IMR-90 (cell line): Measurements from ENCODE around the gene STK31. TPM values are rescaled to one million over a fixed set of nuclear protein-coding genes. Genes with fewer than 3 reads are reported as not detected.

Experiments used
- ATAC-seq: fragments of 200-7000 bp; cut with Tn5 transposase; 2 replicates; pipeline ENCODE4 v1.9.1; 2020; ENCODE audit warnings: low read depth, mild to moderate bottlenecking, moderate library complexity
- BruUV-seq: library from RNA; stranded (reverse); fragments of 400-500 nt; replicated peaks from 2 replicates; lab custom pipeline; 2021; lab: Mats Ljungman, UMichigan
- CTCF ChIA-PET: fragments of 300-600 bp; formaldehyde crosslinking; extraction: SDS; loops from one replicate; lab custom pipeline; 2021; ENCODE audit warnings: antibody characterized with exemption; lab: Yijun Ruan, JAX
- POLR2A ChIA-PET: fragments of 300-600 bp; sonication (Branson Sonifier 250); formaldehyde crosslinking; loops from one replicate; lab custom pipeline; 2022; ENCODE audit warnings: antibody characterized with exemption; ENCODE audit not compliant: unreplicated experiment; lab: Charles Lee
- DNase-seq: peaks from one replicate; pipeline ENCODE4 v3.0.0; 2013
- H2AFZ ChIP-seq: replicated peaks from 2 replicates; pipeline ENCODE3; 2013; ENCODE audit warnings: low read length, mild to moderate bottlenecking; ENCODE audit not compliant: poor library complexity
- H2AK5ac ChIP-seq: 2 replicates; pipeline ENCODE4 v1.6.1; 2013; ENCODE audit warnings: low read depth, low read length, inconsistent platforms
- H2AK9ac ChIP-seq: replicated peaks from 2 replicates; pipeline ENCODE3; 2013; ENCODE audit warnings: mild to moderate bottlenecking, low read depth, low read length, moderate library complexity; ENCODE audit not compliant: poor library complexity
- H2BK120ac ChIP-seq: 2 replicates; pipeline ENCODE4 v1.6.1; 2013; ENCODE audit warnings: low read depth, low read length, inconsistent platforms
- H2BK15ac ChIP-seq: 3 replicates; pipeline ENCODE4 v1.6.1; 2013; ENCODE audit warnings: low read depth, low read length, inconsistent platforms
- H2BK20ac ChIP-seq: 2 replicates; pipeline ENCODE4 v1.6.1; 2013; ENCODE audit warnings: low read depth, mild to moderate bottlenecking, inconsistent platforms, low read length, moderate library complexity
- H2BK5ac ChIP-seq: 2 replicates; pipeline ENCODE4 v1.6.1; 2013; ENCODE audit warnings: mild to moderate bottlenecking, low read depth, low read length, inconsistent platforms; ENCODE audit not compliant: poor library complexity, severe bottlenecking
- H3K14ac ChIP-seq: replicated peaks from 2 replicates; pipeline ENCODE4 v1.6.1; 2013; ENCODE audit warnings: low read depth, low read length, inconsistent platforms
- H3K18ac ChIP-seq: 2 replicates; pipeline ENCODE4 v1.6.1; 2013; ENCODE audit warnings: low read depth, low read length, control low read depth
- H3K23ac ChIP-seq: 2 replicates; pipeline ENCODE4 v1.6.1; 2013; ENCODE audit warnings: low read depth, low read length, inconsistent platforms
- H3K27ac ChIP-seq: 2 replicates; pipeline ENCODE4 v1.5.1; 2013; ENCODE audit warnings: mild to moderate bottlenecking, control low read depth, low read length; ENCODE audit not compliant: insufficient read depth
- H3K27me3 ChIP-seq: 2 replicates; pipeline ENCODE4 v1.6.1; 2013; ENCODE audit warnings: low read length; ENCODE audit not compliant: control insufficient read depth, insufficient read depth
- H3K36me3 ChIP-seq: 2 replicates; pipeline ENCODE4 v1.6.1; 2013; ENCODE audit warnings: low read length, mixed read lengths; ENCODE audit not compliant: control insufficient read depth, insufficient read depth
- H3K4ac ChIP-seq: 2 replicates; pipeline ENCODE4 v1.6.1; 2013; ENCODE audit warnings: low read depth, low read length, inconsistent platforms
- H3K4me1 ChIP-seq: 2 replicates; pipeline ENCODE4 v1.6.1; 2013; ENCODE audit warnings: low read length, mixed read lengths; ENCODE audit not compliant: control insufficient read depth, insufficient read depth
- H3K4me2 ChIP-seq: 2 replicates; pipeline ENCODE4 v1.6.1; 2013; ENCODE audit warnings: low read depth, mild to moderate bottlenecking, control low read depth, low read length, moderate library complexity
- H3K4me3 ChIP-seq: 2 replicates; pipeline ENCODE4 v1.5.1; 2013; ENCODE audit warnings: low read depth, mild to moderate bottlenecking, control low read depth, low read length, moderate library complexity; ENCODE audit not compliant: insufficient read depth
- H3K56ac ChIP-seq: 2 replicates; pipeline ENCODE4 v1.6.1; 2013; ENCODE audit warnings: low read length, inconsistent platforms; ENCODE audit not compliant: insufficient read depth; ENCODE audit errors: extremely low read depth
- H3K79me1 ChIP-seq, 2 experiments: 2 replicates each; pipeline ENCODE4 v1.6.1; 2013; ENCODE audit warnings: low read length in 2 of 2, inconsistent platforms in 1 of 2, low read depth in 1 of 2
- H3K9ac ChIP-seq: 2 replicates; pipeline ENCODE4 v1.6.1; 2013; ENCODE audit warnings: low read depth, low read length, control low read depth
- H3K9me1 ChIP-seq: 2 replicates; pipeline ENCODE4 v1.6.1; 2013; ENCODE audit warnings: low read length, inconsistent platforms; ENCODE audit not compliant: insufficient read depth
- H3K9me3 ChIP-seq: 2 replicates; pipeline ENCODE4 v1.6.1; 2013; ENCODE audit warnings: low read length; ENCODE audit not compliant: control insufficient read depth, insufficient read depth
- H4K20me1 ChIP-seq: 2 replicates; pipeline ENCODE4 v1.6.1; 2013; ENCODE audit warnings: low read length, inconsistent platforms; ENCODE audit not compliant: insufficient read depth
- H4K5ac ChIP-seq: 2 replicates; pipeline ENCODE4 v1.6.1; 2013; ENCODE audit warnings: mild to moderate bottlenecking, low read depth, low read length, control low read depth
- H4K8ac ChIP-seq, 2 experiments: 2 replicates each; pipeline ENCODE4 v1.6.1; 2013; ENCODE audit warnings: low read depth in 2 of 2, low read length in 2 of 2, control low read depth in 1 of 2, inconsistent platforms in 1 of 2
- H4K91ac ChIP-seq: 2 replicates; pipeline ENCODE4 v1.6.1; 2013; ENCODE audit warnings: low read depth, low read length, inconsistent platforms; ENCODE audit not compliant: insufficient read depth
- BHLHE40 ChIP-seq: fragments of 150-350 bp; IDR thresholded peaks from 2 replicates; pipeline ENCODE4 v1.6.1; 2016; ENCODE audit warnings: mild to moderate bottlenecking, low read depth, low read length
- SMC3 ChIP-seq: fragments of 150-350 bp; IDR thresholded peaks from 2 replicates; pipeline ENCODE4 v1.6.1; 2016; ENCODE audit warnings: low read depth, mild to moderate bottlenecking, antibody characterized with exemption, low read length, moderate library complexity
- WGBS, 2 experiments: methylation state at CpG; one replicate each; pipeline versions ENCODE4 v1.1.5 to v1.1.7; 2013; ENCODE audit warnings: missing lambda C conversion rate in 2 of 2; ENCODE audit not compliant: insufficient read length in 1 of 2; ENCODE audit errors: extremely low coverage in 2 of 2; 5-methylcytosine and 5-hydroxymethylcytosine counted together
- dilution Hi-C: fragments of 300-500 bp; cut with HindIII; formaldehyde crosslinking; loops from one replicate; pipeline ENCODE4 v1.14.3; 2018; ENCODE audit warnings: low sequenced_read_pairs; ENCODE audit not compliant: unreplicated experiment
- in situ Hi-C: fragments of 300-500 bp; cut with MboI; formaldehyde crosslinking; loops from 3 replicates; pipeline ENCODE4 v1.14.3; 2019; ENCODE audit warnings: low sequenced_read_pairs, inconsistent platforms, mixed read lengths
- intact Hi-C: fragments of 100-400 bp; cut with micrococcal nuclease; formaldehyde crosslinking; loops from 2 replicates; pipeline ENCODE4 v1.10.0; 2022
- polyA plus RNA-seq, 3 experiments: library from polyadenylated mRNA; depleted of rRNA; stranded (reverse); fragments of >200 nt; gene quantifications; 2 replicates each; pipeline ENCODE4 v1.2.3, GENCODE V29; 2012; ENCODE audit warnings: low replicate concordance in 1 of 3
- total RNA-seq: library from RNA; depleted of rRNA; stranded (reverse); fragments of >200 nt; gene quantifications from 2 replicates; pipeline ENCODE4 v1.2.3, GENCODE V29; 2012

Gene STK31
- total and polyA plus RNA-seq, 2 of the 4 experiments (the other 2 are of a cell fraction): not detected

GRCh38 chr7:23852988-23853387 is 143.0 kb downstream of the STK31 start:
- no peak overlapping the region for H2BK120ac ChIP-seq
- POLR2A ChIA-PET: no interaction called here
- H4K8ac ChIP-seq: no peak overlapping the region

More at GRCh38 chr7:23852988-23853387, 143.0 kb downstream of the STK31 start:
- no CpG with 5 or more reads among the region's 2 CpGs for WGBS, 2 experiments
- H3K9ac ChIP-seq: no peak overlapping the region
- no peak overlapping the region for H2AK5ac ChIP-seq
- no peak overlapping the region for H3K23ac ChIP-seq
- TF ChIP-seq SMC3 (no peak), BHLHE40 (no peak)
- H3K4me3 ChIP-seq: no peak overlapping the region
- no peak overlapping the region for H2BK15ac ChIP-seq
- H3K27ac ChIP-seq: no peak overlapping the region
- H3K18ac ChIP-seq: no peak overlapping the region
- no peak overlapping the region for H2AK9ac ChIP-seq
- no peaks in the 10 kb centered on the region for H3K9me3 ChIP-seq
- H3K4ac ChIP-seq: no peak overlapping the region
- no peaks in the 10 kb centered on the region for H4K20me1 ChIP-seq
- no peaks in the 10 kb centered on the region for H3K79me1 ChIP-seq
- no peaks in the 10 kb centered on the region for H3K4me1 ChIP-seq
- no peak for ATAC-seq
- no peak overlapping the region for H2BK5ac ChIP-seq
- H4K5ac ChIP-seq: no peak overlapping the region
- intact Hi-C loops (no loop called here), in situ Hi-C loops (loop anchor here (25.0 kb wide), 1 partner anchor 809 kb away; no protein-coding TSS in a partner anchor), dilution Hi-C loops (no loop called here)
- no TSS peak for BruUV-seq
- H3K27me3 ChIP-seq: no peaks in the 10 kb centered on the region
- CTCF ChIA-PET: no interaction called here
- H3K36me3 ChIP-seq: no peaks in the 10 kb centered on the region
- H3K56ac ChIP-seq: no peak overlapping the region
- H3K9me1 ChIP-seq: no peaks in the 10 kb centered on the region
- H3K4me2 ChIP-seq: no peak overlapping the region
- H3K14ac ChIP-seq: no peak overlapping the region
- no peak for DNase-seq
- no peak overlapping the region for H2BK20ac ChIP-seq
- no peak overlapping the region for H2AFZ ChIP-seq
- no peak overlapping the region for H4K91ac ChIP-seq
